H9 (cell line): ENCODE data around the gene METTL23. TPM values are rescaled to one million over a fixed set of nuclear protein-coding genes. Genes with fewer than 3 reads are reported as not detected.
A peak's percentile ranks its signal among the peaks of the same experiment; 100 is the strongest.

Experiments
- DNase-seq: peaks from one replicate; pipeline ENCODE4 v3.0.0-alpha.2; 2017
- H2AFZ ChIP-seq: one replicate; pipeline ENCODE4 v1.6.1; 2013; ENCODE audit warnings: mild to moderate bottlenecking, low read length, control low read depth, moderate library complexity
- H2AK5ac ChIP-seq: 2 replicates; pipeline ENCODE4 v1.6.1; 2013; ENCODE audit warnings: low read length, control low read depth, mixed read lengths; ENCODE audit not compliant: insufficient read length
- H2BK120ac ChIP-seq: one replicate; pipeline ENCODE4 v1.6.1; 2013; ENCODE audit warnings: low read depth, mild to moderate bottlenecking, low read length, control low read depth, inconsistent platforms; ENCODE audit not compliant: poor library complexity, severe bottlenecking
- H2BK12ac ChIP-seq: 2 replicates; pipeline ENCODE4 v1.6.1; 2013; ENCODE audit warnings: low read length, control low read depth, mixed read lengths, low read depth; ENCODE audit not compliant: insufficient read length
- H2BK15ac ChIP-seq: 2 replicates; pipeline ENCODE4 v1.6.1; 2013; ENCODE audit warnings: low read depth, low read length, control low read depth
- H2BK20ac ChIP-seq: one replicate; pipeline ENCODE4 v1.6.1; 2013; ENCODE audit warnings: low read depth, mild to moderate bottlenecking, low read length, control low read depth, inconsistent platforms; ENCODE audit not compliant: poor library complexity, severe bottlenecking
- H2BK5ac ChIP-seq: 2 replicates; pipeline ENCODE4 v1.6.1; 2013; ENCODE audit warnings: low read length, control low read depth, mixed read lengths; ENCODE audit not compliant: insufficient read length
- H3K14ac ChIP-seq: 2 replicates; pipeline ENCODE4 v1.6.1; 2013; ENCODE audit warnings: low read length, control low read depth; ENCODE audit not compliant: insufficient read depth
- H3K18ac ChIP-seq: 2 replicates; pipeline ENCODE4 v1.6.1; 2013; ENCODE audit warnings: low read depth, mild to moderate bottlenecking, mixed read lengths, low read length, control low read depth; ENCODE audit not compliant: insufficient read length
- H3K23ac ChIP-seq: 2 replicates; pipeline ENCODE4 v1.6.1; 2013; ENCODE audit warnings: low read length, control low read depth, mixed read lengths, low read depth; ENCODE audit not compliant: insufficient read length
- H3K23me2 ChIP-seq: 2 replicates; pipeline ENCODE4 v1.6.1; 2013; ENCODE audit warnings: low read depth, mild to moderate bottlenecking, mixed read lengths, low read length, control low read depth; ENCODE audit not compliant: insufficient read length, poor library complexity, severe bottlenecking
- H3K27ac ChIP-seq: 2 replicates; pipeline ENCODE4 v1.5.1; 2013; ENCODE audit warnings: low read length, control low read depth, mixed read lengths, low read depth; ENCODE audit not compliant: insufficient read length
- H3K27me3 ChIP-seq: 2 replicates; pipeline ENCODE4 v1.6.1; 2013; ENCODE audit warnings: low read length, control low read depth, inconsistent platforms; ENCODE audit not compliant: insufficient read depth
- H3K4ac ChIP-seq: 2 replicates; pipeline ENCODE4 v1.6.1; 2013; ENCODE audit warnings: low read depth, mild to moderate bottlenecking, control low read depth, inconsistent platforms, low read length, moderate library complexity
- H3K4me1 ChIP-seq: 2 replicates; pipeline ENCODE4 v1.6.1; 2013; ENCODE audit warnings: low read length, control low read depth, inconsistent platforms; ENCODE audit not compliant: insufficient read depth
- H3K4me2 ChIP-seq: 2 replicates; pipeline ENCODE4 v1.6.1; 2013; ENCODE audit warnings: low read length, control low read depth, mixed read lengths; ENCODE audit not compliant: insufficient read length, insufficient read depth
- H3K56ac ChIP-seq: 2 replicates; pipeline ENCODE4 v1.6.1; 2013; ENCODE audit warnings: low read depth, mild to moderate bottlenecking, mixed read lengths, low read length, control low read depth; ENCODE audit not compliant: insufficient read length
- H3K79me1 ChIP-seq: 2 replicates; pipeline ENCODE4 v1.6.1; 2013; ENCODE audit warnings: low read depth, mild to moderate bottlenecking, moderate library complexity, low read length, control low read depth, inconsistent platforms; ENCODE audit not compliant: insufficient read depth, poor library complexity, severe bottlenecking
- H3K79me2 ChIP-seq: 2 replicates; pipeline ENCODE4 v1.6.1; 2013; ENCODE audit warnings: low read length, control low read depth, inconsistent platforms; ENCODE audit not compliant: insufficient read depth
- H3K9ac ChIP-seq: 2 replicates; pipeline ENCODE4 v1.6.1; 2013; ENCODE audit warnings: low read length, control low read depth, mixed read lengths; ENCODE audit not compliant: insufficient read length; ENCODE audit errors: extremely low read depth
- H3K9me3 ChIP-seq: one replicate; pipeline ENCODE4 v1.6.1; 2013; ENCODE audit warnings: low read depth, low read length, inconsistent platforms; ENCODE audit not compliant: control insufficient read depth
- H3T11ph ChIP-seq: one replicate; pipeline ENCODE4 v1.6.1; 2013; ENCODE audit warnings: mild to moderate bottlenecking, low read length, control low read depth, inconsistent platforms
- H4K20me1 ChIP-seq: one replicate; pipeline ENCODE4 v1.6.1; 2013; ENCODE audit not compliant: control insufficient read depth, insufficient read length, insufficient read depth
- H4K5ac ChIP-seq: 2 replicates; pipeline ENCODE4 v1.6.1; 2013; ENCODE audit warnings: low read depth, mild to moderate bottlenecking, mixed read lengths, low read length, control low read depth; ENCODE audit not compliant: insufficient read length
- H4K8ac ChIP-seq: replicated peaks from 2 replicates; pipeline ENCODE4 v1.6.1; 2013; ENCODE audit warnings: low read length, control low read depth, mixed read lengths, low read depth; ENCODE audit not compliant: insufficient read length
- H4K91ac ChIP-seq: 2 replicates; pipeline ENCODE4 v1.6.1; 2013; ENCODE audit warnings: low read depth, mild to moderate bottlenecking, moderate library complexity, mixed read lengths, low read length, control low read depth; ENCODE audit not compliant: insufficient read length
- H3K27ac Mint-ChIP-seq, 3 experiments: 2 replicates in 2 of 3; 3 replicates in 1 of 3; pipeline ENCODE4 v1.8.0; 2020 to 2021; ENCODE audit warnings: mixed read lengths in 3 of 3, mild to moderate bottlenecking in 1 of 3, moderate library complexity in 1 of 3
- H3K27me3 Mint-ChIP-seq: 2 replicates; pipeline ENCODE4 v1.8.0; 2021; ENCODE audit warnings: low read depth, mild to moderate bottlenecking, moderate library complexity, mixed read lengths
- H3K36me3 Mint-ChIP-seq, 3 experiments: 2 replicates in 2 of 3; 3 replicates in 1 of 3; pipeline ENCODE4 v1.8.0; 2020 to 2021; ENCODE audit warnings: low read depth in 3 of 3, mixed read lengths in 3 of 3; ENCODE audit not compliant: insufficient read depth in 1 of 3
- H3K4me1 Mint-ChIP-seq, 2 experiments: 2 replicates each; pipeline ENCODE4 v1.8.0; 2020; ENCODE audit warnings: mixed read lengths in 2 of 2
- H3K4me3 Mint-ChIP-seq, 2 experiments: 2 replicates in 1 of 2; 3 replicates in 1 of 2; pipeline ENCODE4 v1.8.0; 2020 to 2021; ENCODE audit warnings: mild to moderate bottlenecking in 2 of 2, mixed read lengths in 2 of 2, moderate library complexity in 1 of 2
- H3K9me3 Mint-ChIP-seq, 2 experiments: 2 replicates in 1 of 2; 3 replicates in 1 of 2; pipeline ENCODE4 v1.8.0; 2020; ENCODE audit warnings: mild to moderate bottlenecking in 2 of 2, mixed read lengths in 2 of 2, moderate library complexity in 1 of 2
- CTCF ChIP-seq: fragments of 200-600 bp; sonication (generic); conservative IDR thresholded peaks from 3 replicates; pipeline ENCODE4 v1.8.0; 2021; ENCODE audit warnings: antibody characterized with exemption, mild to moderate bottlenecking
- WGBS: extraction: QIAGEN DNeasy Blood & Tissue Kit; methylation state at CpG from one replicate; pipeline ENCODE4 v1.1.7; 2013; ENCODE audit warnings: missing lambda C conversion rate, low lambda C conversion rate, mixed read lengths; ENCODE audit not compliant: insufficient read length; ENCODE audit errors: extremely low coverage; 5-methylcytosine and 5-hydroxymethylcytosine counted together
- total RNA-seq: library from RNA; stranded (reverse); gene quantifications from 2 replicates; pipeline ENCODE4 v1.2.1, GENCODE V29; 2021

METTL23 gene
- total RNA-seq, 1 experiment from 2014 or later: 29.9 TPM

- no peak overlapping the region for H3K14ac ChIP-seq
- H2BK5ac ChIP-seq: no peak overlapping the region
- H3K79me1 ChIP-seq: no peaks in the 10 kb centered on the region
- no peak overlapping the region for H4K8ac ChIP-seq
- no peak overlapping the region for H3K9ac ChIP-seq
- H3K23me2 ChIP-seq: no peaks in the 10 kb centered on the region
- H2BK12ac ChIP-seq: no peak overlapping the region
- H2AK5ac ChIP-seq: no peak overlapping the region
- H3K18ac ChIP-seq: no peak overlapping the region
- H4K20me1 ChIP-seq: no peaks in the 10 kb centered on the region
- Mint-ChIP-seq H3K4me3 (no peak overlapping the region; a peak in 1 of 5 replicates), H3K27ac (peak overlapping the region in 1 of 3 experiments; percentile 62; a peak in 1 of 7 replicates), H3K9me3 (no peaks in the 10 kb centered on the region), H3K27me3 (no peaks in the 10 kb centered on the region), H3K36me3 (peaks cover 18 to 57% (median 57%) of the 10 kb centered on the region in 3 experiments; a peak in 6 of 7 replicates), H3K4me1 (peaks cover 3 to 7% of the 10 kb centered on the region in 2 experiments)
- H3K4me2 ChIP-seq: no peak overlapping the region
- no peaks in the 10 kb centered on the region for H3K4me1 ChIP-seq
- no peaks in the 10 kb centered on the region for H3K9me3 ChIP-seq
- no peak overlapping the region for H4K91ac ChIP-seq
- WGBS: no CpG with 5 or more reads among the region's 13 CpGs
- H3K79me2 ChIP-seq: no peaks in the 10 kb centered on the region
- no peak for TF ChIP-seq CTCF
- H2BK15ac ChIP-seq: no peak overlapping the region
- no peak overlapping the region for H3K56ac ChIP-seq
- no peak overlapping the region for H2AFZ ChIP-seq
- H3K27ac ChIP-seq: no peak overlapping the region
- no peak overlapping the region for H3T11ph ChIP-seq
- no peak overlapping the region for H3K23ac ChIP-seq
- H3K4ac ChIP-seq: no peak overlapping the region
- H2BK20ac ChIP-seq: no peak overlapping the region
- no peak overlapping the region for H4K5ac ChIP-seq
- H3K27me3 ChIP-seq: no peaks in the 10 kb centered on the region
- no peak for DNase-seq
- H2BK120ac ChIP-seq: no peak overlapping the region
Measured at GRCh38 chr17:76716146-76716838, 10.3 kb upstream of the METTL23 start.
